Measurements from ENCODE around the gene LRCOL1.
A peak's percentile ranks its signal among the peaks of the same experiment; 100 is the strongest.

LRCOL1 gene

DNA sequence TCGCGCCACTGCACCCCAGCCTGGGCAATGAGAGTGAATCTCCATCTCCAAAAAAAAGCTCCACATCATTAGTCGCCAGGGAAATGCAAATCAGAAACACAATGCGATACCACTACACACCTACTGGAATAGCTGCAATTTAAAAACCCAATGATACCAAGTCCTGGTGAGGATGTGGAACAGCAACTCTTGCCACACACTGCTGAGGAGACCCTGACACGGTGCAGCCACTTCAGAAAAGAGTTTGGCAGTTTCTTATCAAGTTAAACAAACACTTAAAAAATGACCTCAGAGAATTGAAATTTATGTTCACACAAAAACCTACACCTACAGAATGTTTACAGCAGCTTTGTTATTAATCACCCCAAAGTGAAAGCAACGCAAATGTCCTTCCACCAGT, 20.3 kb upstream of the LRCOL1 start:
- H3K27ac ChIP-seq, result no peak overlapping the region; the same call in 1 of the 2 replicates
- TF ChIP-seq, protein P1, sequence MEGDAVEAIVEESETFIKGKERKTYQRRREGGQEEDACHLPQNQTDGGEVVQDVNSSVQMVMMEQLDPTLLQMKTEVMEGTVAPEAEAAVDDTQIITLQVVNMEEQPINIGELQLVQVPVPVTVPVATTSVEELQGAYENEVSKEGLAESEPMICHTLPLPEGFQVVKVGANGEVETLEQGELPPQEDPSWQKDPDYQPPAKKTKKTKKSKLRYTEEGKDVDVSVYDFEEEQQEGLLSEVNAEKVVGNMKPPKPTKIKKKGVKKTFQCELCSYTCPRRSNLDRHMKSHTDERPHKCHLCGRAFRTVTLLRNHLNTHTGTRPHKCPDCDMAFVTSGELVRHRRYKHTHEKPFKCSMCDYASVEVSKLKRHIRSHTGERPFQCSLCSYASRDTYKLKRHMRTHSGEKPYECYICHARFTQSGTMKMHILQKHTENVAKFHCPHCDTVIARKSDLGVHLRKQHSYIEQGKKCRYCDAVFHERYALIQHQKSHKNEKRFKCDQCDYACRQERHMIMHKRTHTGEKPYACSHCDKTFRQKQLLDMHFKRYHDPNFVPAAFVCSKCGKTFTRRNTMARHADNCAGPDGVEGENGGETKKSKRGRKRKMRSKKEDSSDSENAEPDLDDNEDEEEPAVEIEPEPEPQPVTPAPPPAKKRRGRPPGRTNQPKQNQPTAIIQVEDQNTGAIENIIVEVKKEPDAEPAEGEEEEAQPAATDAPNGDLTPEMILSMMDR (IDR thresholded peaks at IDR 0.05), result no peak
- TF ChIP-seq ZFX (IDR thresholded peaks at IDR 0.05; ENCODE audit: borderline replicate concordance), result no peak

DNA sequence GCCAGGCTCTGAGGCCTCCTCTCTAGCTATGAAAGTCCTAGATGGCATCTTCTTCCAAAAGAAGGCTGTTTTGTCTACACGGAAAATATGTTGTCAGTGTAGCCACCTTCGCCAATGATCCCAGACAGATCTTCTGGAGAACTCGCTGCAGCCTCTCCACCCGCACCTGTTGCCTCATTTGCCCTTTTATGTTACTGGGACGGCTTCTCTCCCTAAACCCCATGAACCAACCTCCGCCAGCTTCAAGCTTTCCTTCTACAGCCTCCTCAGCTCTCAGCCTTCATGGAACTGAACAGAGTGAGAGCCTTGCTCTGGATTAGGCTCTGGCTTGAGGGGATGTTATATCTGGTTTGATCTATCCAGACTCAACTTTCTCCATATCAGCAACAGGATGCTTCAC, 18.9 kb upstream of the LRCOL1 start:
- H3K27ac ChIP-seq, result no peak overlapping the region
- TF ChIP-seq, protein P1 (IDR thresholded peaks at IDR 0.05), result no peak
- TF ChIP-seq ZFX (IDR thresholded peaks at IDR 0.05; ENCODE audit: borderline replicate concordance), result no peak

DNA sequence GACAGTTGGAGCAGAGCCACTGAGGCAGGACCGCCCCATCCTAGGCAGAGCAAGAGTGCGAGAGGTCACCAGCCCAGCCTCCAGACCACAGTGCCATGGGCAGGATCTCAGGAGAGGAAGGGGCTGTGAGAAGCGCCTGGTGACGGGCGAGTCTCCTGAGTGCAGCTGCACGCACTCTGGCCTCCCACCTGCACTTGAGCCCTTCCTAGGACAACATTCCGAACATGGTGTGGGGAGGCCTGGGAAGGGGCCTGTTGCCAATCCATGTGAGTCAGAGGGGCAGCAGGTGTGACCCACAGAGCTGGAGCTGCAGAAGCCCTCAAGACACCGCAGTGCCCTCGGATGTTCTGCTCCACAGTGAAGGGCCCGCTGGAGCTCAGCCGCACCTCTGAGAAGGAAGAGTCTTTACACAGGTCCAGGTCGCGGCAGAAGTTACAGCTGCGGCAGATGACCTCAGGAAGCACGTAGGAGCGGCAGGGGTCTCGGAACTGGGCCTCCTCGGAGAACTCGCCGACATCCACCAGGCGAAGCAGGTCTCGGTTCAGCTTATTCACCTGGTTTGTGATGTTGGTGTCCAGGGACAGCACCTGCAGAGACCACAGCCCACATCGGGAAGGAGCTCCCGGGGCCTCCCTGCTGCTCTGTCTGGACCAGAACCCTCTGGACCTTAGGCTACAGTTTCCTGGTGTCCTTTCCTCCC, 15.5 kb upstream of the LRCOL1 start:
- no peak overlapping the region for H3K27ac ChIP-seq
- TF ChIP-seq, protein P1 (IDR thresholded peaks at IDR 0.05), result no peak
- no peak for TF ChIP-seq ZFX (IDR thresholded peaks at IDR 0.05; ENCODE audit: borderline replicate concordance)

DNA sequence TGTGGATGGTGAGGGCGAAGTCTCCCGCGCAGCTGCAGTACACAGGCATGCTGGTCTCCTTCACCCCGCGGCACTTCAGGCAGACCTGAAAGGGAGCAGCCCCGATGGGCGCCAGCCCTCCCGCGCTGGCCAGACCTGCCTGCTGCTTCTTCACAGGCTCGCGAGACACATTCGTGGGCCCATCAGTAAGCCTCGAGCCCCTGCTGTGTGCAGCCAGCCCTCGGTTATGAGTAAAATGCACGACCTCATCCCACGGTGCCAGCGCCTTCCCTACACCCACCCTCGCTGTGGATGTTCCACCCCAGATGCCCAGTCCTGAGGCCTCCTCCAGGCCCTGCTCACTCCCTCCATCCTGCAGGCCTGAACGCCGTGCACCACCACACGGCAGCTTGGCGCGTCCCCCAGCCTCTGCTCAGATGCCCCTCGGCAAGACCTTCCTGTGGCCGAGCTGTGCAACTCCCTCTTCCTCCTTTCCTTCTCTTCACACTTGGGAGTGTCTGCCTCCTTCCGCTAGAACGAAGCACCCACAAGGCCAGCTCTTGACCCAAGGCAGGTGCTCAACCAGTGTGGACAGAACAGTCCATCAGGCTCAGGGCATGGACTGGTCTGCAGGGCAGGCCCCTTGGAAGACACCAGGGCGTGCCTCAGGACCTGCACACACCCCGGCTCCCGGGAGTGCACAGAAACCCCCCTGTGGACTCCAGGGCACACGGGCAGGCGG, 14.7 kb upstream of the LRCOL1 start:
- no peak overlapping the region for H3K27ac ChIP-seq
- no peak for TF ChIP-seq ZFX (IDR thresholded peaks at IDR 0.05; ENCODE audit: borderline replicate concordance)
- TF ChIP-seq, protein P1 (IDR thresholded peaks at IDR 0.05), result no peak

DNA sequence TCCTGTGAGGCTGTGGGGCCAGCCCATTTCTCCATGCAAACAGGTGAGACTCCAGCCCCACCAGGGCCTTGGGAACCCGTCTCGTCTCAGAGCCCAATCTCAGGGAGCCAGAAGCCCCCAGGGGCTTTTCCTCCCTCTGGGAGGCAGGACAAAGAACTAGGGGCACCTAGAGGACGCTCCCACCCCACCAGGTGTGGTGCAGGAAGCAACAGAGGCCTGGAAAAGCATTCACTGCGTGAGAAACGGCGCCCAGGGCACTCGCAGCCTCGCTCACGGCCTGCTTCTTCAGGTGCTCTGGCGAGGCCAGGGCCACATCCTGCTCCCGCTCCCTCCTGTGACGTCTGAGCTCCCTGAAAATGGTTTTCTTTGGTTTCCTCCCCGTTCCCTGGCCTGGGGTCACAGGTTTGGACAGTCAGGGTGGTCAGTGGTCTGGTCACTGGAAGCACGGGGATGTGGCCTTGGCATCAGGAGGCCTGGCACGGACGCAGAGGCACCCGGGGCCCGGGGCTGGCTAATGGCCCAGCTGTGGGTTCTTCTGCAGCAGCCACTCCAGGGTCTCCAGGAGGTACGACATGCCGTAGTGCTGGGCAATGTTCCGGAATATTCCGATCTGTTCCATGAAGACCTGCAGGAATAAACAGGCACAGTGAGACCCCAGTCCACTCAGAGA, 13.9 kb upstream of the LRCOL1 start:
- peak overlapping the region; percentile 50; the same call in 1 of the 2 replicates for H3K27ac ChIP-seq
- TF ChIP-seq ZFX (IDR thresholded peaks at IDR 0.05; ENCODE audit: borderline replicate concordance), result no peak
- TF ChIP-seq, protein P1 (IDR thresholded peaks at IDR 0.05), result no peak

DNA sequence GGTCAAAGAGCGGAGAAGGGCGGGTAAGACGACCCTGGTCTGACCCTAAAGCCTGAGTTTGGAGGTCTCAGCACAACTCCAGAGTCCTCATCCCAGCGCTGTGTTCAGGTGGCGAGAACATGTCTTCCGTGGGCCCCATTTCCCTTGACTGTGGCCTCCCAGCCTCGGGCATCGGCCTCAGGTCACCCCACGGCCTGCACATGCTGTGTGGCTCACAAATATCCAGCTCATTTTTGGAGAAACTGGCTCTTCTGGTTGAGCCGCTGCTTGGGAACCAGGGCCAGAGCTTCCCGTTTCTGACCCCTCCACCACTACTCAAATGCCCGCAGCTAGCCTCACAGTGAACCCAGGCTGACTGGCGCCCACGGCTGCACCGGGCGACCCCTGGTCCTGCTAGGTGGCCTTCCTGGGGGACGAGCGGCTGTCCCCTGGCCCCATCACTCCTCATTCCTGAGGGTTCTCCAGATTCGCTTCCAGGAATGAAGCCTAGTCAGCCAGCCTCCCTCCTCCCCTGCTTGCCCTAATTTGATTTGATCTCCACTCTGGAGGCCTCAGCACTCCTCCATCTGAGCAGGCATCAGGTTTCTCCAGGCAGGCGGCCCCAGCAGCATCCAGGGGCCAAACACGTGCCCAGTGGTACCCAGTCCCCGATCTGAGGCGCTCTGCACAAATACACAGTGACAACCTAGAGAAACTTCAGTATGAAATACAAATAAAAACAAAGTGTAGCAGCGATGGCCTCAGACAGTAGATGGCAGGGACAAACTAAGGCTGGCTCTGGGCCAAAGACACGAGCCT, 12.9 kb upstream of the LRCOL1 start:
- TF ChIP-seq, protein P1 (IDR thresholded peaks at IDR 0.05), result no peak
- no peak for TF ChIP-seq ZFX (IDR thresholded peaks at IDR 0.05; ENCODE audit: borderline replicate concordance)
- peak overlapping the region; percentile 50 for H3K27ac ChIP-seq
